ENCODE data around the gene SPRTN. TPM values are rescaled to one million over a fixed set of nuclear protein-coding genes. Genes with fewer than 3 reads are reported as not detected.

Gene SPRTN
- total RNA-seq, result 13.5 and 14.7 TPM in 2 replicates
- long read RNA-seq, transcript SPRTN-202 (5 exons, 3,468 nt), result major isoform, 79 of 90 reads
- long read RNA-seq, transcript SPRTN-204 (4 exons, 3,559 nt), result minor isoform, 5 of 90 reads
- long read RNA-seq, partial matches to known transcripts, result 0 of 90 reads
- long read RNA-seq, other reads (novel, unspliced or antisense), result 5 of 90 reads

GRCh38 chr1:231338270-231339128, at the start of gene SPRTN:
TSS of gene SPRTN (plus strand) at chr1:231338293. CDS start at chr1:231338384, 91 bp downstream.
- Mint-ChIP-seq H3K4me1 (ENCODE audit: unreplicated experiment) (peaks cover 48% of the 10 kb centered on the region), H3K27me3 (ENCODE audit: unreplicated experiment) (no peaks in the 10 kb centered on the region), H3K4me3 (ENCODE audit: unreplicated experiment) (peak within 1 kb of the TSS; percentile 100), H3K9me3 (ENCODE audit: unreplicated experiment) (no peaks in the 10 kb centered on the region), H3K36me3 (ENCODE audit: unreplicated experiment) (peaks cover 22% of the 10 kb centered on the region), H3K27ac (ENCODE audit: unreplicated experiment) (peak within 1 kb of the TSS; percentile 99)
- TF ChIP-seq, protein P1, sequence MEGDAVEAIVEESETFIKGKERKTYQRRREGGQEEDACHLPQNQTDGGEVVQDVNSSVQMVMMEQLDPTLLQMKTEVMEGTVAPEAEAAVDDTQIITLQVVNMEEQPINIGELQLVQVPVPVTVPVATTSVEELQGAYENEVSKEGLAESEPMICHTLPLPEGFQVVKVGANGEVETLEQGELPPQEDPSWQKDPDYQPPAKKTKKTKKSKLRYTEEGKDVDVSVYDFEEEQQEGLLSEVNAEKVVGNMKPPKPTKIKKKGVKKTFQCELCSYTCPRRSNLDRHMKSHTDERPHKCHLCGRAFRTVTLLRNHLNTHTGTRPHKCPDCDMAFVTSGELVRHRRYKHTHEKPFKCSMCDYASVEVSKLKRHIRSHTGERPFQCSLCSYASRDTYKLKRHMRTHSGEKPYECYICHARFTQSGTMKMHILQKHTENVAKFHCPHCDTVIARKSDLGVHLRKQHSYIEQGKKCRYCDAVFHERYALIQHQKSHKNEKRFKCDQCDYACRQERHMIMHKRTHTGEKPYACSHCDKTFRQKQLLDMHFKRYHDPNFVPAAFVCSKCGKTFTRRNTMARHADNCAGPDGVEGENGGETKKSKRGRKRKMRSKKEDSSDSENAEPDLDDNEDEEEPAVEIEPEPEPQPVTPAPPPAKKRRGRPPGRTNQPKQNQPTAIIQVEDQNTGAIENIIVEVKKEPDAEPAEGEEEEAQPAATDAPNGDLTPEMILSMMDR (IDR thresholded peaks at IDR 0.05), result no peak
- DNase-seq (ENCODE audit: extremely low spot score, unreplicated experiment), result no peak

- DNase-seq (ENCODE audit: extremely low spot score, unreplicated experiment), result no peak
- H3K4me1 Mint-ChIP-seq (ENCODE audit: unreplicated experiment), result no peaks in the 10 kb centered on the region
- TF ChIP-seq, protein P1 (IDR thresholded peaks at IDR 0.05), result no peak
- no peak overlapping the region for H3K4me3 Mint-ChIP-seq (ENCODE audit: unreplicated experiment)
- H3K27me3 Mint-ChIP-seq (ENCODE audit: unreplicated experiment), result no peaks in the 10 kb centered on the region
- no peaks in the 10 kb centered on the region for H3K9me3 Mint-ChIP-seq (ENCODE audit: unreplicated experiment)
- no peak overlapping the region for H3K27ac Mint-ChIP-seq (ENCODE audit: unreplicated experiment)
- H3K36me3 Mint-ChIP-seq (ENCODE audit: unreplicated experiment), result no peaks in the 10 kb centered on the region
Observed at GRCh38 chr1:231295938-231296337, 42.2 kb upstream of the SPRTN start.

GRCh38 chr1:231301990-231302389, 36.1 kb upstream of the SPRTN start:
- Mint-ChIP-seq H3K27ac (ENCODE audit: unreplicated experiment) (no peak overlapping the region), H3K9me3 (ENCODE audit: unreplicated experiment) (no peaks in the 10 kb centered on the region), H3K4me3 (ENCODE audit: unreplicated experiment) (no peak overlapping the region), H3K4me1 (ENCODE audit: unreplicated experiment) (no peaks in the 10 kb centered on the region), H3K27me3 (ENCODE audit: unreplicated experiment) (no peaks in the 10 kb centered on the region), H3K36me3 (ENCODE audit: unreplicated experiment) (no peaks in the 10 kb centered on the region)
- DNase-seq (ENCODE audit: extremely low spot score, unreplicated experiment), result no peak
- TF ChIP-seq, protein P1 (IDR thresholded peaks at IDR 0.05), result no peak

GRCh38 chr1:231310391-231310934, 27.6 kb upstream of the SPRTN start:
- Mint-ChIP-seq H3K4me3 (ENCODE audit: unreplicated experiment) (no peak overlapping the region), H3K36me3 (ENCODE audit: unreplicated experiment) (no peaks in the 10 kb centered on the region), H3K9me3 (ENCODE audit: unreplicated experiment) (no peaks in the 10 kb centered on the region), H3K27me3 (ENCODE audit: unreplicated experiment) (no peaks in the 10 kb centered on the region), H3K27ac (ENCODE audit: unreplicated experiment) (no peak overlapping the region), H3K4me1 (ENCODE audit: unreplicated experiment) (no peaks in the 10 kb centered on the region)
- TF ChIP-seq, protein P1 (IDR thresholded peaks at IDR 0.05), result no peak
- DNase-seq (ENCODE audit: extremely low spot score, unreplicated experiment), result peak; percentile 42

Data from osteocyte (in vitro differentiated cells).